ENCODE measurements around the gene NAA80.

- TF ChIP-seq CTCF (IDR thresholded peaks at IDR 0.05) (no peak), POLR2A (IDR thresholded peaks at IDR 0.05) (no peak)
These were observed 27.9 kb upstream of the NAA80 start for GRCh38 chr3:50327129-50327528.

Measured in body of pancreas (tissue), 4 donors.